Panc1 (cell line): ENCODE data around the gene ADAMTSL2. TPM values are rescaled to one million over a fixed set of nuclear protein-coding genes. Genes with fewer than 3 reads are reported as not detected.

Experiments
- ATAC-seq: fragments of 200-7000 bp; cut with Tn5 transposase; 2 replicates; pipeline ENCODE4 v1.9.1; 2020; ENCODE audit warnings: mild to moderate bottlenecking, moderate library complexity
- BruUV-seq: library from RNA; stranded (reverse); fragments of 400-500 nt; replicated peaks from 2 replicates; lab custom pipeline; 2021; lab: Mats Ljungman, UMichigan
- CTCF ChIA-PET: fragments of 300-600 bp; sonication (Branson Sonifier 250); formaldehyde crosslinking; loops from one replicate; lab custom pipeline; 2022; ENCODE audit warnings: antibody characterized with exemption; lab: Charles Lee
- POLR2A ChIA-PET: fragments of 300-600 bp; sonication (Branson Sonifier 250); formaldehyde crosslinking; loops from one replicate; lab custom pipeline; 2022; ENCODE audit warnings: antibody characterized with exemption; lab: Charles Lee
- DNase-seq: peaks from one replicate; pipeline ENCODE4 v3.0.0-alpha.2; 2010; ENCODE audit warnings: low read depth, low spot score
- H3K27ac ChIP-seq: 2 replicates; pipeline ENCODE4 v1.5.1; 2011; ENCODE audit warnings: mild to moderate bottlenecking, low read length, inconsistent platforms
- H3K27me3 ChIP-seq: fragments of 200-500 bp; sonication (Bioruptor generic); 2 replicates; pipeline ENCODE4 v1.6.0; 2014; ENCODE audit warnings: low read length, inconsistent platforms; ENCODE audit not compliant: control insufficient read depth, insufficient read depth
- H3K36me3 ChIP-seq: fragments of 200-500 bp; sonication (Bioruptor generic); 2 replicates; pipeline ENCODE4 v1.5.1; 2014; ENCODE audit warnings: inconsistent platforms, mild to moderate bottlenecking, low read length, moderate library complexity; ENCODE audit not compliant: control insufficient read depth, insufficient read depth
- H3K4me1 ChIP-seq: 2 replicates; pipeline ENCODE4 v1.5.1; 2011; ENCODE audit warnings: inconsistent platforms, mild to moderate bottlenecking, low read length, moderate library complexity; ENCODE audit not compliant: control insufficient read depth, insufficient read depth
- H3K4me3 ChIP-seq, 2 experiments: 2 replicates each; pipeline ENCODE4 v1.5.1; 2011 to 2012; ENCODE audit warnings: low read depth in 2 of 2, low read length in 2 of 2, mild to moderate bottlenecking in 2 of 2, inconsistent platforms in 1 of 2, moderate library complexity in 1 of 2
- H3K9me3 ChIP-seq: fragments of 200-500 bp; sonication (Bioruptor generic); 2 replicates; pipeline ENCODE4 v1.5.1; 2014; ENCODE audit warnings: low read depth, mild to moderate bottlenecking, inconsistent platforms, low read length, moderate library complexity; ENCODE audit not compliant: control insufficient read depth, insufficient read depth
- POLR2AphosphoS5 ChIP-seq: IDR thresholded peaks from 2 replicates; pipeline ENCODE4 v1.6.1; 2012; ENCODE audit warnings: mild to moderate bottlenecking, low read depth, low read length, moderate library complexity
- SIN3A ChIP-seq: IDR thresholded peaks from 2 replicates; pipeline ENCODE4 v1.6.1; 2012; ENCODE audit warnings: low read depth, mild to moderate bottlenecking, low read length, moderate library complexity, borderline replicate concordance; ENCODE audit not compliant: insufficient read depth
- TCF7L2 ChIP-seq: IDR thresholded peaks from 2 replicates; pipeline ENCODE4 v1.6.1; 2011; ENCODE audit warnings: mild to moderate bottlenecking, low read depth, low read length, inconsistent platforms
- in situ Hi-C: cut with HindIII; loops from 2 replicates; pipeline ENCODE4 v1.10.0; 2016; ENCODE audit warnings: low sequenced_read_pairs, low pct_unique_long_range_greater_than_20kb
- intact Hi-C: fragments of 100-400 bp; cut with micrococcal nuclease; formaldehyde crosslinking; loops from one replicate; pipeline ENCODE4 v1.10.0; 2022; ENCODE audit not compliant: unreplicated experiment
- total RNA-seq: library from RNA; stranded (reverse); gene quantifications from one replicate; pipeline ENCODE4 v1.2.1, GENCODE V29; 2021; ENCODE audit not compliant: unreplicated experiment
- TF ChIP-seq, protein P1 (sequence below), 2 experiments: IDR thresholded peaks; 2 replicates each; pipeline ENCODE4 v1.6.1; 2011 to 2012; ENCODE audit warnings: low read depth in 2 of 2, control low read depth in 1 of 2, low read length in 1 of 2, mild to moderate bottlenecking in 1 of 2, moderate library complexity in 1 of 2; ENCODE audit not compliant: insufficient read depth in 1 of 2
- TF ChIP-seq, protein P2 (sequence below): fragments of 450-650 bp; IDR thresholded peaks from 2 replicates; pipeline ENCODE4 v1.5.1; 2017; ENCODE audit warnings: mild to moderate bottlenecking

ADAMTSL2 gene
- total RNA-seq, 1 experiment from 2014 or later = 0.10 TPM

DNA sequence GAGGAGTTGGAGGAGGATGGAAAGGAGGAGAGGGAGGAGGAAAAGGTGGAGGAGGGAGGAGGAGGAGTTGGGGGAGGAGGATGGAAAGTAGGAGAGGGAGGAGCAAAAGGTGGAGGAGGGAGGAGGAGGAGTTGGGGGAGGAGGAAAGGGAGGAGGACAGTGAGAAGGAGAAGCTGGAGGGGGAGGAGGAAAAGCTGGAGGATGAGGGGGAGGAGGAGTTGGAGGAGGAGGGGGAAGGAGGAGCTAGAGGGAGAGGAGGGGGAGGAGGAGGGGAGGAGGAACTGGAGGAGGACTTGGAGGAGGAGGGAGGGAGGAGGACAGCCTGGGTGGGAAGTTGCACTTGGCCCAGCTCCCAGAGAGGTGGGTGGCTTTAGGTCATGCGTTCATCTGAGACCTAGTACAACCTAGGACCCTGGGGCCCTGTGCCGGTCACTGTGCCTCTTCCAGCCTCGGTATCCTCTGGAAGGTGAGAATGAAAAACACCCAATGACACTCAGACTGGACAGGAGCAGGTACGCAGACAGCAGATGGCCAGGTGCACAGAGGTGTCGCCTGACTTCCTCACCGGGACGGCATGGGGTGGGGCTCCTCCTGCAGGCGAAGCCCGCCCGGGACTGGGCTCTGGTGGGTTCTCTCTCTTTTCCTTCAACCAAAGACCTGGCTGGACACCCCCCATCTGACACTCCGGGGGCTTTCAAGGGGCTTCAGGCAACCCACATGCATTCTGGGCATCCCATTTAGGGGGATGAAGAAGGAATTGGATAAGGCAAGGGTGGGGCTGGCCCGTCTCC, 43.4 kb upstream of the ADAMTSL2 start:
- no peak overlapping the region for H3K27ac ChIP-seq
- DNase-seq (no peak), ATAC-seq (no peak)
- TF ChIP-seq, protein P1, sequence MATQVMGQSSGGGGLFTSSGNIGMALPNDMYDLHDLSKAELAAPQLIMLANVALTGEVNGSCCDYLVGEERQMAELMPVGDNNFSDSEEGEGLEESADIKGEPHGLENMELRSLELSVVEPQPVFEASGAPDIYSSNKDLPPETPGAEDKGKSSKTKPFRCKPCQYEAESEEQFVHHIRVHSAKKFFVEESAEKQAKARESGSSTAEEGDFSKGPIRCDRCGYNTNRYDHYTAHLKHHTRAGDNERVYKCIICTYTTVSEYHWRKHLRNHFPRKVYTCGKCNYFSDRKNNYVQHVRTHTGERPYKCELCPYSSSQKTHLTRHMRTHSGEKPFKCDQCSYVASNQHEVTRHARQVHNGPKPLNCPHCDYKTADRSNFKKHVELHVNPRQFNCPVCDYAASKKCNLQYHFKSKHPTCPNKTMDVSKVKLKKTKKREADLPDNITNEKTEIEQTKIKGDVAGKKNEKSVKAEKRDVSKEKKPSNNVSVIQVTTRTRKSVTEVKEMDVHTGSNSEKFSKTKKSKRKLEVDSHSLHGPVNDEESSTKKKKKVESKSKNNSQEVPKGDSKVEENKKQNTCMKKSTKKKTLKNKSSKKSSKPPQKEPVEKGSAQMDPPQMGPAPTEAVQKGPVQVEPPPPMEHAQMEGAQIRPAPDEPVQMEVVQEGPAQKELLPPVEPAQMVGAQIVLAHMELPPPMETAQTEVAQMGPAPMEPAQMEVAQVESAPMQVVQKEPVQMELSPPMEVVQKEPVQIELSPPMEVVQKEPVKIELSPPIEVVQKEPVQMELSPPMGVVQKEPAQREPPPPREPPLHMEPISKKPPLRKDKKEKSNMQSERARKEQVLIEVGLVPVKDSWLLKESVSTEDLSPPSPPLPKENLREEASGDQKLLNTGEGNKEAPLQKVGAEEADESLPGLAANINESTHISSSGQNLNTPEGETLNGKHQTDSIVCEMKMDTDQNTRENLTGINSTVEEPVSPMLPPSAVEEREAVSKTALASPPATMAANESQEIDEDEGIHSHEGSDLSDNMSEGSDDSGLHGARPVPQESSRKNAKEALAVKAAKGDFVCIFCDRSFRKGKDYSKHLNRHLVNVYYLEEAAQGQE (IDR thresholded peaks at IDR 0.05; ENCODE audit: insufficient read depth in 1 of 2, low read depth in 2 of 2, low read length in 1 of 2) = no peak
- TF ChIP-seq POLR2AphosphoS5 (no peak), TCF7L2 (no peak), SIN3A (no peak)
- TF ChIP-seq, protein P2, sequence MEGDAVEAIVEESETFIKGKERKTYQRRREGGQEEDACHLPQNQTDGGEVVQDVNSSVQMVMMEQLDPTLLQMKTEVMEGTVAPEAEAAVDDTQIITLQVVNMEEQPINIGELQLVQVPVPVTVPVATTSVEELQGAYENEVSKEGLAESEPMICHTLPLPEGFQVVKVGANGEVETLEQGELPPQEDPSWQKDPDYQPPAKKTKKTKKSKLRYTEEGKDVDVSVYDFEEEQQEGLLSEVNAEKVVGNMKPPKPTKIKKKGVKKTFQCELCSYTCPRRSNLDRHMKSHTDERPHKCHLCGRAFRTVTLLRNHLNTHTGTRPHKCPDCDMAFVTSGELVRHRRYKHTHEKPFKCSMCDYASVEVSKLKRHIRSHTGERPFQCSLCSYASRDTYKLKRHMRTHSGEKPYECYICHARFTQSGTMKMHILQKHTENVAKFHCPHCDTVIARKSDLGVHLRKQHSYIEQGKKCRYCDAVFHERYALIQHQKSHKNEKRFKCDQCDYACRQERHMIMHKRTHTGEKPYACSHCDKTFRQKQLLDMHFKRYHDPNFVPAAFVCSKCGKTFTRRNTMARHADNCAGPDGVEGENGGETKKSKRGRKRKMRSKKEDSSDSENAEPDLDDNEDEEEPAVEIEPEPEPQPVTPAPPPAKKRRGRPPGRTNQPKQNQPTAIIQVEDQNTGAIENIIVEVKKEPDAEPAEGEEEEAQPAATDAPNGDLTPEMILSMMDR = no peak
- POLR2A ChIA-PET = no interaction called here
- no peaks in the 10 kb centered on the region for H3K9me3 ChIP-seq
- peaks cover 1% of the 10 kb centered on the region; the same call in 1 of the 2 replicates for H3K4me1 ChIP-seq
- H3K4me3 ChIP-seq = no peak overlapping the region
- CTCF ChIA-PET = no interaction called here
- intact Hi-C loops (no loop called here), in situ Hi-C loops (no loop called here)
- no peaks in the 10 kb centered on the region for H3K36me3 ChIP-seq
- H3K27me3 ChIP-seq = no peaks in the 10 kb centered on the region
- no TSS peak for BruUV-seq

DNA sequence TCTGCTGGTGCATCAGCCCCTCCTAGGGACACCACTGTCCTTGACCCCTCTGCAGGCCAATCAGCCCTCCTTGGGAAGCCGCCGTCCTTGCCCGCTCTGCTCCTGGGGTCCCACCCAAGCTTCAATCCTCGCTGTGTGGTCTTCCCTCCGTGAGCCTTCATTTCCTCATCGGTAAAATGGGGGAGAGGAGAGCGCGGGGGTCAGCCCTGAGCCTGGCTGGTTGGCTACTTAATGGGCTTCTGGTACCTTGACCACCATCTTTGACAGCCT, 42.9 kb upstream of the ADAMTSL2 start:
- BruUV-seq = no TSS peak
- ATAC-seq (no peak), DNase-seq (no peak)
- Histone ChIP-seq H3K36me3 (no peaks in the 10 kb centered on the region), H3K4me3 (no peak overlapping the region), H3K27me3 (no peaks in the 10 kb centered on the region), H3K4me1 (no peaks in the 10 kb centered on the region; the same call in 1 of the 2 replicates), H3K27ac (no peak overlapping the region), H3K9me3 (no peaks in the 10 kb centered on the region)
- ChIA-PET CTCF (no interaction called here), POLR2A (no interaction called here)
- intact Hi-C loops (no loop called here), in situ Hi-C loops (no loop called here)
- TF ChIP-seq, protein P1 (IDR thresholded peaks at IDR 0.05; ENCODE audit: insufficient read depth in 1 of 2, low read depth in 2 of 2, low read length in 1 of 2) = no peak
- TF ChIP-seq SIN3A (no peak), POLR2AphosphoS5 (no peak), TCF7L2 (no peak)
- TF ChIP-seq, protein P2 = no peak
